HepG2 (cell line): ENCODE results near the gene RUFY2. TPM values are rescaled to one million over a fixed set of nuclear protein-coding genes. Genes with fewer than 3 reads are reported as not detected.

Experiments
- CHD4 ChIP-seq: fragments of 200-600 bp; sonication (generic); IDR thresholded peaks from 2 replicates; pipeline ENCODE4 v1.7.0; 2017; ENCODE audit warnings: mild to moderate bottlenecking, low read length, borderline replicate concordance
- MXI1 ChIP-seq: IDR thresholded peaks from 3 replicates; pipeline ENCODE4 v1.6.1; 2012; ENCODE audit warnings: low read depth, low read length, inconsistent platforms, borderline replicate concordance
- NFE2L1 ChIP-seq: sonication (generic); formaldehyde crosslinking; IDR thresholded peaks from 2 replicates; pipeline ENCODE4 v1.4.0; 2020; ENCODE audit warnings: missing genetic modification reagents, mild to moderate bottlenecking, borderline replicate concordance
- POLR2AphosphoS5 ChIP-seq: IDR thresholded peaks from 2 replicates; pipeline ENCODE4 v1.6.1; 2012; ENCODE audit warnings: low read depth, low read length
- RARG ChIP-seq: sonication (generic); formaldehyde crosslinking; IDR thresholded peaks from 2 replicates; pipeline ENCODE4 v1.4.0; 2020; ENCODE audit warnings: low read depth, mild to moderate bottlenecking, missing genetic modification reagents
- SIX1 ChIP-seq: sonication (generic); formaldehyde crosslinking; IDR thresholded peaks from 2 replicates; pipeline ENCODE4 v1.4.0; 2020; ENCODE audit warnings: missing genetic modification reagents, borderline replicate concordance
- SUZ12 ChIP-seq: fragments of 150-350 bp; IDR thresholded peaks from 2 replicates; pipeline ENCODE4 v1.6.1; 2014; ENCODE audit warnings: low read depth, low read length
- TEAD2 ChIP-seq: sonication (generic); formaldehyde crosslinking; IDR thresholded peaks from 2 replicates; pipeline ENCODE4 v1.9.0; 2021; ENCODE audit warnings: missing genetic modification reagents
- ZFP36L2 ChIP-seq: sonication (generic); formaldehyde crosslinking; IDR thresholded peaks from 2 replicates; pipeline ENCODE4 v1.4.0; 2020; ENCODE audit warnings: missing genetic modification reagents
- ZNF136 ChIP-seq: sonication (generic); formaldehyde crosslinking; IDR thresholded peaks from 2 replicates; pipeline ENCODE4 v1.8.1; 2022; ENCODE audit warnings: low read depth, mild to moderate bottlenecking, moderate library complexity, missing genetic modification reagents
- ZNF510 ChIP-seq: sonication (generic); formaldehyde crosslinking; IDR thresholded peaks from 2 replicates; pipeline ENCODE4 v1.4.0; 2020; ENCODE audit warnings: low read depth, mild to moderate bottlenecking, missing genetic modification reagents
- ZNF572 ChIP-seq: sonication (generic); formaldehyde crosslinking; IDR thresholded peaks from 2 replicates; pipeline ENCODE4 v1.5.1; 2020; ENCODE audit warnings: mild to moderate bottlenecking, missing genetic modification reagents
- polyA plus RNA-seq, 8 experiments: library from polyadenylated mRNA; depleted of rRNA in 3 of 8; stranded (reverse) in 7 of 8; unstranded in 1 of 8; fragments of >200 nt; fragmentation: Illumina TruSeq in 4 of 8; extraction: Trizol in 4 of 8; gene quantifications; 2 replicates each; pipeline versions ENCODE4 v1.2.1 to v1.2.3, GENCODE V29; 2011 to 2016; ENCODE audit warnings: low read depth in 4 of 8, missing spikeins in 1 of 8, mixed read lengths in 1 of 8; ENCODE audit not compliant: insufficient read depth in 1 of 8
- total RNA-seq, 5 experiments: library from RNA; depleted of rRNA; stranded (reverse); fragments of >200 nt; fragmentation: Illumina TruSeq; extraction: Trizol; gene quantifications; 2 replicates each; pipeline ENCODE4 v1.2.3, GENCODE V29; 2016; ENCODE audit warnings: low read depth in 1 of 5
- TF ChIP-seq, protein P1 (sequence below): sonication (generic); formaldehyde crosslinking; IDR thresholded peaks from 2 replicates; pipeline ENCODE4 v1.4.0; 2020; ENCODE audit warnings: missing genetic modification reagents
- TF ChIP-seq, protein P2 (sequence below): sonication (generic); formaldehyde crosslinking; IDR thresholded peaks from 2 replicates; pipeline ENCODE4 v1.4.0; 2020; ENCODE audit warnings: missing genetic modification reagents
- TF ChIP-seq, protein P3 (sequence below): IDR thresholded peaks from 2 replicates; pipeline ENCODE4 v1.6.1; 2016; ENCODE audit warnings: missing compliant biosample characterization, missing genetic modification reagents, borderline replicate concordance
- TF ChIP-seq, protein P4 (sequence below): sonication (generic); formaldehyde crosslinking; IDR thresholded peaks from 2 replicates; pipeline ENCODE4; 2020; ENCODE audit warnings: missing genetic modification reagents, mild to moderate bottlenecking, borderline replicate concordance
- TF ChIP-seq, protein P5 (sequence below): sonication (generic); formaldehyde crosslinking; IDR thresholded peaks from 2 replicates; pipeline ENCODE4 v1.8.1; 2023; ENCODE audit warnings: missing genetic modification reagents, mild to moderate bottlenecking, borderline replicate concordance

The RUFY2 gene
- total and polyA plus RNA-seq, 2 of the 13 experiments (the other 11 are each of a cell fraction or from before 2014, with no cell fraction given) = 10.1 to 16.1 TPM

DNA sequence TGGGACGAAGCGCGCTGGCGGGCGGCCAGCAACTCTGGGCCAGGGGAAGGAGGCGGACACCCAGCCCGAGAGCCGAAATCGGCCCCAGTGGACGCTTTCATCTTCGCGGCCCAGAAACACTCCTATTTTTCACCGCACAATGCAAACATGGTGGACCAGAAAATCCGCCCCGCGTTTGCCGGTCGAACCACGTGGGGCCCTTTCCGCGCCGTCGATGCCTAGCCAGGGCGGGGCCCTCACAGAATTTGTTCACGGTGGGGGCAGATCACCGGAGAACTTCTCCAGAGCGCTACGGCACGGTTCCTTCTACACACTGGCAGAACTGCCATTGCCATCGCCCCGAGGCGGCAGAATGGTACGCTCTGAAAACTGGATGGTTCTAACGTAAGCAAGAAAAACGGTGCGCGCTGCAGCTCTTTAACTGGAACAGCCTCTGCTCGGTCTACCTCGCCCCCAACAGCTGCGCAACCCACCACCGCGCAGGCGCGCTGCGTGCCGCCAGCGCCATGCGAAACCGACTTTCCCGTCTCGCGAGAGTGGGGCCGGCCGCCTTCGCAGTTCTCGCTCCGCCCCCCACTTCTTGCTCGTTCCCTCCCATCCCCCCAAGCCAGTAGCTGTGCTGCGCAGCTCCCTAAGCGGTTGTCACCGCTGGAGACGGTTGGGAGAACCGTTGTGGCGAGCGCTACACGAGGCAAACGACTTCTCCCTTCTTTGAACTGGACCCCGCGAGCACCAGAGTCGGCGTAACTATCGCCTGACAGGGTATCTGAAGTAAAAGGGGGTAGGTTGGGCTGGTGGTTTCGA, 75.4 kb downstream of the RUFY2 start, which contains the start of gene HNRNPH3 (continued):
- TF ChIP-seq ZFP36L2 (CRISPR knock-in tag) (no peak; the same call in 1 of the 2 replicates), ZNF572 (CRISPR knock-in tag) (peak; percentile 40; the same call in 1 of the 2 replicates), ZNF136 (CRISPR knock-in tag) (peak; percentile 93), RARG (CRISPR knock-in tag) (peak; percentile 73; the same call in 1 of the 2 replicates), POLR2AphosphoS5 (peak; percentile 100), SIX1 (CRISPR knock-in tag) (no peak), SUZ12 (no peak), TEAD2 (CRISPR knock-in tag) (no peak), NFE2L1 (CRISPR knock-in tag) (peak; percentile 27; the same call in 1 of the 2 replicates), MXI1 (peak; percentile 93), CHD4 (no peak), ZNF510 (peak; percentile 95)
- TF ChIP-seq, protein P1, sequence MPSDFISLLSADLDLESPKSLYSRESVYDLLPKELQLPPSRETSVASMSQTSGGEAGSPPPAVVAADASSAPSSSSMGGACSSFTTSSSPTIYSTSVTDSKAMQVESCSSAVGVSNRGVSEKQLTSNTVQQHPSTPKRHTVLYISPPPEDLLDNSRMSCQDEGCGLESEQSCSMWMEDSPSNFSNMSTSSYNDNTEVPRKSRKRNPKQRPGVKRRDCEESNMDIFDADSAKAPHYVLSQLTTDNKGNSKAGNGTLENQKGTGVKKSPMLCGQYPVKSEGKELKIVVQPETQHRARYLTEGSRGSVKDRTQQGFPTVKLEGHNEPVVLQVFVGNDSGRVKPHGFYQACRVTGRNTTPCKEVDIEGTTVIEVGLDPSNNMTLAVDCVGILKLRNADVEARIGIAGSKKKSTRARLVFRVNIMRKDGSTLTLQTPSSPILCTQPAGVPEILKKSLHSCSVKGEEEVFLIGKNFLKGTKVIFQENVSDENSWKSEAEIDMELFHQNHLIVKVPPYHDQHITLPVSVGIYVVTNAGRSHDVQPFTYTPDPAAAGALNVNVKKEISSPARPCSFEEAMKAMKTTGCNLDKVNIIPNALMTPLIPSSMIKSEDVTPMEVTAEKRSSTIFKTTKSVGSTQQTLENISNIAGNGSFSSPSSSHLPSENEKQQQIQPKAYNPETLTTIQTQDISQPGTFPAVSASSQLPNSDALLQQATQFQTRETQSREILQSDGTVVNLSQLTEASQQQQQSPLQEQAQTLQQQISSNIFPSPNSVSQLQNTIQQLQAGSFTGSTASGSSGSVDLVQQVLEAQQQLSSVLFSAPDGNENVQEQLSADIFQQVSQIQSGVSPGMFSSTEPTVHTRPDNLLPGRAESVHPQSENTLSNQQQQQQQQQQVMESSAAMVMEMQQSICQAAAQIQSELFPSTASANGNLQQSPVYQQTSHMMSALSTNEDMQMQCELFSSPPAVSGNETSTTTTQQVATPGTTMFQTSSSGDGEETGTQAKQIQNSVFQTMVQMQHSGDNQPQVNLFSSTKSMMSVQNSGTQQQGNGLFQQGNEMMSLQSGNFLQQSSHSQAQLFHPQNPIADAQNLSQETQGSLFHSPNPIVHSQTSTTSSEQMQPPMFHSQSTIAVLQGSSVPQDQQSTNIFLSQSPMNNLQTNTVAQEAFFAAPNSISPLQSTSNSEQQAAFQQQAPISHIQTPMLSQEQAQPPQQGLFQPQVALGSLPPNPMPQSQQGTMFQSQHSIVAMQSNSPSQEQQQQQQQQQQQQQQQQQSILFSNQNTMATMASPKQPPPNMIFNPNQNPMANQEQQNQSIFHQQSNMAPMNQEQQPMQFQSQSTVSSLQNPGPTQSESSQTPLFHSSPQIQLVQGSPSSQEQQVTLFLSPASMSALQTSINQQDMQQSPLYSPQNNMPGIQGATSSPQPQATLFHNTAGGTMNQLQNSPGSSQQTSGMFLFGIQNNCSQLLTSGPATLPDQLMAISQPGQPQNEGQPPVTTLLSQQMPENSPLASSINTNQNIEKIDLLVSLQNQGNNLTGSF (CRISPR knock-in tag) = peak; percentile 68
- TF ChIP-seq, protein P2, sequence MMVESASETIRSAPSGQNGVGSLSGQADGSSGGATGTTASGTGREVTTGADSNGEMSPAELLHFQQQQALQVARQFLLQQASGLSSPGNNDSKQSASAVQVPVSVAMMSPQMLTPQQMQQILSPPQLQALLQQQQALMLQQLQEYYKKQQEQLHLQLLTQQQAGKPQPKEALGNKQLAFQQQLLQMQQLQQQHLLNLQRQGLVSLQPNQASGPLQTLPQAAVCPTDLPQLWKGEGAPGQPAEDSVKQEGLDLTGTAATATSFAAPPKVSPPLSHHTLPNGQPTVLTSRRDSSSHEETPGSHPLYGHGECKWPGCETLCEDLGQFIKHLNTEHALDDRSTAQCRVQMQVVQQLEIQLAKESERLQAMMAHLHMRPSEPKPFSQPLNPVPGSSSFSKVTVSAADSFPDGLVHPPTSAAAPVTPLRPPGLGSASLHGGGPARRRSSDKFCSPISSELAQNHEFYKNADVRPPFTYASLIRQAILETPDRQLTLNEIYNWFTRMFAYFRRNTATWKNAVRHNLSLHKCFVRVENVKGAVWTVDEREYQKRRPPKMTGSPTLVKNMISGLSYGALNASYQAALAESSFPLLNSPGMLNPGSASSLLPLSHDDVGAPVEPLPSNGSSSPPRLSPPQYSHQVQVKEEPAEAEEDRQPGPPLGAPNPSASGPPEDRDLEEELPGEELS = peak; percentile 60
- TF ChIP-seq, protein P3, sequence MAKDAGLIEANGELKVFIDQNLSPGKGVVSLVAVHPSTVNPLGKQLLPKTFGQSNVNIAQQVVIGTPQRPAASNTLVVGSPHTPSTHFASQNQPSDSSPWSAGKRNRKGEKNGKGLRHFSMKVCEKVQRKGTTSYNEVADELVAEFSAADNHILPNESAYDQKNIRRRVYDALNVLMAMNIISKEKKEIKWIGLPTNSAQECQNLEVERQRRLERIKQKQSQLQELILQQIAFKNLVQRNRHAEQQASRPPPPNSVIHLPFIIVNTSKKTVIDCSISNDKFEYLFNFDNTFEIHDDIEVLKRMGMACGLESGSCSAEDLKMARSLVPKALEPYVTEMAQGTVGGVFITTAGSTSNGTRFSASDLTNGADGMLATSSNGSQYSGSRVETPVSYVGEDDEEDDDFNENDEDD (CRISPR knock-in tag) = peak; percentile 89
- TF ChIP-seq, protein P4, sequence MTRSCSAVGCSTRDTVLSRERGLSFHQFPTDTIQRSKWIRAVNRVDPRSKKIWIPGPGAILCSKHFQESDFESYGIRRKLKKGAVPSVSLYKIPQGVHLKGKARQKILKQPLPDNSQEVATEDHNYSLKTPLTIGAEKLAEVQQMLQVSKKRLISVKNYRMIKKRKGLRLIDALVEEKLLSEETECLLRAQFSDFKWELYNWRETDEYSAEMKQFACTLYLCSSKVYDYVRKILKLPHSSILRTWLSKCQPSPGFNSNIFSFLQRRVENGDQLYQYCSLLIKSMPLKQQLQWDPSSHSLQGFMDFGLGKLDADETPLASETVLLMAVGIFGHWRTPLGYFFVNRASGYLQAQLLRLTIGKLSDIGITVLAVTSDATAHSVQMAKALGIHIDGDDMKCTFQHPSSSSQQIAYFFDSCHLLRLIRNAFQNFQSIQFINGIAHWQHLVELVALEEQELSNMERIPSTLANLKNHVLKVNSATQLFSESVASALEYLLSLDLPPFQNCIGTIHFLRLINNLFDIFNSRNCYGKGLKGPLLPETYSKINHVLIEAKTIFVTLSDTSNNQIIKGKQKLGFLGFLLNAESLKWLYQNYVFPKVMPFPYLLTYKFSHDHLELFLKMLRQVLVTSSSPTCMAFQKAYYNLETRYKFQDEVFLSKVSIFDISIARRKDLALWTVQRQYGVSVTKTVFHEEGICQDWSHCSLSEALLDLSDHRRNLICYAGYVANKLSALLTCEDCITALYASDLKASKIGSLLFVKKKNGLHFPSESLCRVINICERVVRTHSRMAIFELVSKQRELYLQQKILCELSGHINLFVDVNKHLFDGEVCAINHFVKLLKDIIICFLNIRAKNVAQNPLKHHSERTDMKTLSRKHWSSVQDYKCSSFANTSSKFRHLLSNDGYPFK (CRISPR knock-in tag) = no peak
- TF ChIP-seq, protein P5, sequence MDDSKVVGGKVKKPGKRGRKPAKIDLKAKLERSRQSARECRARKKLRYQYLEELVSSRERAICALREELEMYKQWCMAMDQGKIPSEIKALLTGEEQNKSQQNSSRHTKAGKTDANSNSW (CRISPR knock-in tag) = peak; percentile 88; the same call in 1 of the 2 replicates
